ENCODE measurements around the gene LRBA.

DNA sequence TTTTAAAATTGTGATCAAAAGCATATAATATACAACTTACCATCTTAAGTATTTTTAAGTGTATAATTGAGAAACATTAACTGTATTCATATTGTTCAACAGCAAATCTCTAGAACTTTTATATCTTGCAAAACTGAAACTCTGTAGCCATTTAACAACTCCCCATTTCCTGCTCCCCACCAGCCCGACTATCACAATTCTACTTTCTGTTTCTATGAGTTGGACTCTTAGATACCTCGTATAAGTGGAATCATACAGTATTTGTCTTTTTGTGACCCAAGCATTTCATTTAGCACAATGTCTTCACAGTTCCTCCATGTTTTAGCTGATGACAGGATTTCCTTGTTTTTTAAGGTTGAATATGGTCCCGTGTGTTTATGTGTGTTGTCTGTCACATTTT is 106.0 kb downstream of the LRBA start:
- TF ChIP-seq, protein P1, sequence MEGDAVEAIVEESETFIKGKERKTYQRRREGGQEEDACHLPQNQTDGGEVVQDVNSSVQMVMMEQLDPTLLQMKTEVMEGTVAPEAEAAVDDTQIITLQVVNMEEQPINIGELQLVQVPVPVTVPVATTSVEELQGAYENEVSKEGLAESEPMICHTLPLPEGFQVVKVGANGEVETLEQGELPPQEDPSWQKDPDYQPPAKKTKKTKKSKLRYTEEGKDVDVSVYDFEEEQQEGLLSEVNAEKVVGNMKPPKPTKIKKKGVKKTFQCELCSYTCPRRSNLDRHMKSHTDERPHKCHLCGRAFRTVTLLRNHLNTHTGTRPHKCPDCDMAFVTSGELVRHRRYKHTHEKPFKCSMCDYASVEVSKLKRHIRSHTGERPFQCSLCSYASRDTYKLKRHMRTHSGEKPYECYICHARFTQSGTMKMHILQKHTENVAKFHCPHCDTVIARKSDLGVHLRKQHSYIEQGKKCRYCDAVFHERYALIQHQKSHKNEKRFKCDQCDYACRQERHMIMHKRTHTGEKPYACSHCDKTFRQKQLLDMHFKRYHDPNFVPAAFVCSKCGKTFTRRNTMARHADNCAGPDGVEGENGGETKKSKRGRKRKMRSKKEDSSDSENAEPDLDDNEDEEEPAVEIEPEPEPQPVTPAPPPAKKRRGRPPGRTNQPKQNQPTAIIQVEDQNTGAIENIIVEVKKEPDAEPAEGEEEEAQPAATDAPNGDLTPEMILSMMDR (IDR thresholded peaks at IDR 0.05 in 4 of 5, conservative IDR thresholded peaks at IDR 0.05 in 1 of 5): no peak
- TF ChIP-seq POLR2A (IDR thresholded peaks at IDR 0.05): no peak

Measured in gastrocnemius medialis (tissue), 4 donors.